Measurements from ENCODE around the gene NBPF1.
"Not testable (repeated sequence)": the region's sequence is repeated elsewhere in the genome, so short reads cannot be mapped to it uniquely, and the experiment has no call there.

Gene NBPF1

DNA sequence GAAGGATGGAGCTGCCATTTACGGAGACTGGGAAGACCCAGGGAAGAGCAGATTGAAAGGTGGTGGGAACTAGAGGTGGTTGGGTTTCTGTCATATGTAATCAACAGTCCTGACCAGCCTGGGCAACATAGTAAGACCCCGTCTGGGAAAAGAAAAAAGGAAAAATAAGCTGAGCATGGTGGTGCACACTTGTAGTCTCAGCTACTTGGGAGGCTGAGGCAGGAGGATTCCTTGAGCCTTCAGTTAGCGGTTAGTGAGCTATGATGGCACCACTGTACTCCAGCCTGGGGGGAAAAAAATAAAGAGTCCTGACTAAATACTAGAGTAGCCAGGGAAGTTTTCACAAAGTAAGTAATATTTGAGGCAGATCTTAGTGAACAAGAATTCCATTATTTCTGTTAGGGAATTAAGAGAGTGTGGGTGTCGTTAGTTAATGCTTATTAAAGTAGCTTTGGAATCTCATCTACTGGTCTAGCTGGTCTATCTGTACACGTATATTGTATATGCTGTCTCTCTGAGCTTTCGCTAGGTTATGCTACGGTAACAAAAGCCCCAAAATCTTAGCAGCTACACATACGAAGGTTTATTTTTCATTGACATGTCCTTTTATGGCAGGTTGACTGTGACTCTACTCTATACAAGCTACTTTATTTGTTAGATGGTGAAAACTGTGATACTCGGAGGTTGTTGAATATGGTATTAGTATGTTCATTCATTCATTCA is 4.4 kb downstream of the NBPF1 start:
- TF ChIP-seq TARDBP (IDR thresholded peaks at IDR 0.05) (no peak), FOXM1 (IDR thresholded peaks at IDR 0.05; ENCODE audit: borderline replicate concordance) (no peak), ELF4 (IDR thresholded peaks at IDR 0.05) (no peak), FOXA1 (IDR thresholded peaks at IDR 0.05) (no peak)
- ChIA-PET POLR2A (interaction anchor here (1.1 to 2.1 kb wide), 4 partner anchors 12 to 306 kb away, joined by 3 to 7 read pairs (median 6); no protein-coding TSS in a partner anchor), CTCF (interaction anchor here (0.9 to 3.0 kb wide), 5 partner anchors 11 to 339 kb away, joined by 3 to 17 read pairs (median 5); no protein-coding TSS in a partner anchor)

DNA sequence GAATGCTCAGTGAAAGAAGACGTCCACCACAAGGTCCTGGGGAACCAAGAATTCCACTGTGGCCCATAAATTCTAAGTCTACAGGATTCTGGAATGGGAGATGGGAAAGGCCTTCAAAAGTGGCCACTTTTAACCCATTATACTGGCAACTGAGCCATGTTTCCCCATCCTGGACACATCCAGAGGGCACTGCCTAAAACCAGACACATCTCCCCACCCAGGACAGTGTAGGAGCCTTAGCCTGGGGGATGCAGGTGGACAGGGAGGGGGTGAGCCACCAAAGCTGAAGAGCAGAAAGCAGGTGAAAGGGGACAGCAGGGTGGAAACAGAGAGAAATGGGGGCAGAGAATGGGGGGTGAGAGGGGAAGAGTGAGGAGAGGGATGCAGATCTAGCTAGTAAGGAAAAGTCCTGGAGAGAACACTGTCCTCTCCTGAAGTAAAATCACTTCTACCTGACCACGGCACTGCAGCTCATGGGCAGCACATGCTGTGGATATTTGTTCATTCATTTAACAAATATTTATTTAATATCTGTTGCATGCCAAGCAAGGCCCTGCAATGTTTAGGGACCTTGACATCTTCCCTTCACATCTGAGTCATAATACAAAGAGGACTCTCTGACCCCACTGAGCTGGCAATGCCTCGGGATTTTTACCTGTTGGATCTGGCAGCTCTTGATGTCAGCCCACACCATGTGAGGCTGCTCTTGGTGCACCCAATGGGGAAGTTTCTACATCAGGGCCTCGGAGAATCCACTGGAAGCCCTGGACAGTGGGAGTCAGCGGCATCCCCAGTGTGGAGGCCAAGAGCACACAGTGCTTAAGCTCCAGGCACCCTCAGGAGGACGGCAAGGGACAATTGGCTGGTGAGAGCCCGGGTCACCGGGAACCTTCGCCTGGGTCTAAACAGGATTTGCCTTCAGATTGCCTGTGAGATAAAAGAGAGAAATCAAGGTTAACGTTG is 5.2 kb downstream of the NBPF1 start:
- ChIA-PET CTCF (interaction anchor here (1.1 to 3.0 kb wide), 3 partner anchors 13 to 17 kb away, joined by 5 to 17 read pairs (median 9); no protein-coding TSS in a partner anchor), POLR2A (interaction anchor here (1.5 to 2.1 kb wide), 3 partner anchors 13 to 297 kb away, joined by 4 to 7 read pairs (median 7); no protein-coding TSS in a partner anchor)
- DNase-seq (ENCODE audit: extremely low spot score), result not testable (repeated sequence)

More for the DNA sequence above, 4.4 kb downstream of the NBPF1 start:
- no peak for DNase-seq (ENCODE audit: extremely low spot score)

DNA sequence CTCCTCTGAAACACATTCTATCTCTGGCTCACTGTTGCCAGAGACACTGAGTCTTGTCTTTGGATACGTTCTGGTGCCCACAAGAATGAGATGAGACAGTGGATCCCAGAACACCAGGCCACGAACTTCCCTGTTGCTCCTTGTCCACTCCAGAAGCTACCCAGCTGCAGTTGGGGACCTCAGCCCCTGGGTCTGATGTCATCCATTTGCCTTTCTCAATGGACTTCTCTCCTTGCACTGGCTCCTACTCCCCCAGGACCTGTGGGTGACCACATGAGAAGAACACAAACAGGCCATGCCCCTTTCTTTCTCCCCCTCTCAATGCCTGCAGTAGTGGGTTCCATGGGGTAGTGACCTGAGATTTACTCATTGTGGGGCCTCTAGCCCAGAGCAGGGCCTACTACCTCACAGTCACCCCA is 5.9 kb downstream of the NBPF1 start:
- DNase-seq (ENCODE audit: extremely low spot score), result no peak
- POLR2A ChIA-PET, result no interaction called here
- CTCF ChIA-PET, result interaction anchor here (3.0 kb wide), 1 partner anchor 13 kb away, joined by 17 read pairs; no protein-coding TSS in a partner anchor
- TF ChIP-seq FOXK2 (IDR thresholded peaks at IDR 0.05), result no peak
- TF ChIP-seq SUZ12 (IDR thresholded peaks at IDR 0.05), result no peak
- no peak for TF ChIP-seq L3MBTL2 (conservative IDR thresholded peaks at IDR 0.05)
- TF ChIP-seq ARNT (IDR thresholded peaks at IDR 0.05), result no peak
- no peak for TF ChIP-seq FOXA1 (IDR thresholded peaks at IDR 0.05)
- TF ChIP-seq CTBP1 (IDR thresholded peaks at IDR 0.05; ENCODE audit: borderline replicate concordance), result no peak
- TF ChIP-seq FOXM1 (IDR thresholded peaks at IDR 0.05; ENCODE audit: borderline replicate concordance), result no peak
- TF ChIP-seq, protein P1, sequence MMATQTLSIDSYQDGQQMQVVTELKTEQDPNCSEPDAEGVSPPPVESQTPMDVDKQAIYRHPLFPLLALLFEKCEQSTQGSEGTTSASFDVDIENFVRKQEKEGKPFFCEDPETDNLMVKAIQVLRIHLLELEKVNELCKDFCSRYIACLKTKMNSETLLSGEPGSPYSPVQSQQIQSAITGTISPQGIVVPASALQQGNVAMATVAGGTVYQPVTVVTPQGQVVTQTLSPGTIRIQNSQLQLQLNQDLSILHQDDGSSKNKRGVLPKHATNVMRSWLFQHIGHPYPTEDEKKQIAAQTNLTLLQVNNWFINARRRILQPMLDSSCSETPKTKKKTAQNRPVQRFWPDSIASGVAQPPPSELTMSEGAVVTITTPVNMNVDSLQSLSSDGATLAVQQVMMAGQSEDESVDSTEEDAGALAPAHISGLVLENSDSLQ (IDR thresholded peaks at IDR 0.05), result no peak
- TF ChIP-seq NFRKB (IDR thresholded peaks at IDR 0.05), result no peak
- TF ChIP-seq BHLHE40 (IDR thresholded peaks at IDR 0.05; ENCODE audit: borderline replicate concordance), result no peak
- no peak for TF ChIP-seq ELF4 (IDR thresholded peaks at IDR 0.05)
- TF ChIP-seq HDGF (IDR thresholded peaks at IDR 0.05; ENCODE audit: borderline replicate concordance), result no peak
- TF ChIP-seq TARDBP (IDR thresholded peaks at IDR 0.05), result no peak

DNA sequence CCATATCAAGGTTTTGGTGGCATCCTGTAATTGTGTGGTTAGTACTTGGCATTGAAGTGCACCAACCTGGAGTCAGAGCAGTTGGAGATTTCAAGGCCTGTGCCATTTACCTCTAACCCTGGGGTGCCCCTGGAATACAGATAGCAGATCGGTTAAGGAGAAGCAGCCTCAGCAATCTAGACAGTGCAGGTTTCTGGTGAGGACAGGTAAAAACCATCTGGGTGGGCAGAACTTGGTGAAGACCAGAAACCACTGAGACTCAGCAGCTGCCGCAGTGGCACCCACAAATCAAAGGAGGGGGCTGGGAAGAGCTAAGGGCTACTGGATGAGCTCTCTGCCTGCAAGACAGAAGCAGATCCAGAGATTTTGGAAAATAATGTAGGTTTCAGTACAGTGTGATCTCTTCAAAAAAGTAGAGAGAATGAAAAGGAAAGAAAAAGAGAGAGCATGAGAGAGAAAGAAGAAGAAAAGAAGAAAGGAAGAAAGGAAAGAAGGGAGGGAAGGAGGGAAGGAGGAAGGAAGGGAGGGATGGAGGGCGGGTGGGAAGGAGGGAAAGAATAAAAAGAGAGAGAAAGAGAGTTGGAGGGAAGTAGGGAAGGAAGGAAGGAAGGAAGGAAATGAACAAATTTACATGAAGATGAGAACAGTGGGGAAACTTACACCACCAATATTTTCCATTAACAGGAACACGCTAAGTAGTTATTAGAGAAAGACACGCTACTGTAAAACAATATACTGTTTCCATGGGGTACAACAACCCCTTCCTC is 6.5 kb downstream of the NBPF1 start:
- DNase-seq (ENCODE audit: extremely low spot score); POLR2A ChIA-PET; CTCF ChIA-PET: not testable (repeated sequence)

DNA sequence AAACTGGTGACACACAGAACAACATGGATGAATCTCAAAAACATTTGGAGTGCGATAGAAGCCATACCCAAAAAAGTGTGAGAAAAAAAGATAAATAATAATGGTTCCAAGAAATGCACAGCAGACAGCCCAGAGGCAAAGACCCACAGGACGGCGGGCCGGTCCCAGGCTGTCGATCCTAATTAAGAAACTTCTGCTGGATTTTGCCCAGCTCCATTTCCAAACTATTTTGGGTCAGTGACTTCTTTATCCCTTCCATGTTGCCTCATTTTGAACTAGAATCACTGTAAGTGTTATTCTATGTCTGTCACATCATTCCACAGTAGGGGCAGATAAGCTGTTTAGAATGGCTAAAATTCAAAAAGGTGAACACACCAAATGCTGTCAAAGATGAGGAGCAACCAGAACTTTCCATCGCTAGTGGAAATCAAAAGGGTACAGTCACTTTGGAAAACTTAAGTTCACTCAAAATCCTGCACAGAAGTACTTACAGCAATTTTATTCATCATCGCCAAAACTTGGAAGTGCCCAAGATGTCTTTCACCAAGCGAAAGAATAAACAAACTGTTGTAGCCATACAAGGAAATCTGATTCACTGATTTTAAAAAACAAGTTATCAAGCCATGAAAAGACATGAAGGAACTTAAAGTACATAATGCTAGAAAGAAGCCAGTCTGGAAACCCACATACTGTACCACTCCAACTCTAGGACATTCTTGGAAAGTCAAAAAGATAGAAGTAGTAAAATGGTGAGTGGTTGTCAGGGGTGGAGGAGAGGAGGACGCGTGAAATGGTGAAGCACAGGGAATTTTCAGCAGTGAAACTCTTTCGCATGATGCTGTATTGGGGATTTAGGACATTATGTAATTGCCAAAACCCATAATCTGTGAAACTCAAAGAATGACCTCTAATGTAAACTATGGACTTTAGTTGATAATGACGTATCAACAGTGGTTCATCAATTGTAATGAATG is 7.5 kb downstream of the NBPF1 start:
- ChIA-PET CTCF (interaction anchor here (1.9 kb wide), 1 partner anchor 15 kb away, joined by 8 read pairs; no protein-coding TSS in a partner anchor), POLR2A (no interaction called here)
- no peak for DNase-seq (ENCODE audit: extremely low spot score)
- TF ChIP-seq NFRKB (IDR thresholded peaks at IDR 0.05) (no peak), ARNT (IDR thresholded peaks at IDR 0.05) (no peak), BHLHE40 (IDR thresholded peaks at IDR 0.05; ENCODE audit: borderline replicate concordance) (no peak), FOXM1 (IDR thresholded peaks at IDR 0.05; ENCODE audit: borderline replicate concordance) (no peak), FOXA1 (IDR thresholded peaks at IDR 0.05) (no peak), SUZ12 (IDR thresholded peaks at IDR 0.05) (no peak), FOXK2 (IDR thresholded peaks at IDR 0.05) (no peak), TARDBP (IDR thresholded peaks at IDR 0.05) (no peak), L3MBTL2 (conservative IDR thresholded peaks at IDR 0.05) (no peak), CTBP1 (IDR thresholded peaks at IDR 0.05; ENCODE audit: borderline replicate concordance) (no peak), HDGF (IDR thresholded peaks at IDR 0.05; ENCODE audit: borderline replicate concordance) (no peak)

DNA sequence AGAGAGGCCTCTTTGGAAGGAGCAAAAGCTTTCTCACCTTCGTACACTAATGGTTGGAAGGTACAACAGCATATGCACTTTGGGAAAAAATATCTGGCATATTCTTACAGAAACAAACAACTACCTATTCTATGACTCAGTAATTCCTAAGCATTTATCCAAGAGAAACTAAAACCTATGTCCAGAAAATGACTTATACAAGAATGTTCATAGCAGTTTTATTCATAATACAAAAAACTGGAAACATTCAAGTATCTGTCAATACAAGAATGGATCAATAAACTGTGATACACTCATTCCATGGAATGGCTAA is 8.2 kb downstream of the NBPF1 start:
- TF ChIP-seq SP1 (IDR thresholded peaks at IDR 0.05), result no peak
- TF ChIP-seq HDGF (IDR thresholded peaks at IDR 0.05; ENCODE audit: borderline replicate concordance), result no peak
- no peak for TF ChIP-seq L3MBTL2 (conservative IDR thresholded peaks at IDR 0.05)
- TF ChIP-seq FOXM1 (IDR thresholded peaks at IDR 0.05; ENCODE audit: borderline replicate concordance), result no peak
- TF ChIP-seq BHLHE40 (IDR thresholded peaks at IDR 0.05; ENCODE audit: borderline replicate concordance), result no peak
- TF ChIP-seq ELF4 (IDR thresholded peaks at IDR 0.05), result no peak
- TF ChIP-seq, protein P1 (IDR thresholded peaks at IDR 0.05), result no peak
- no peak for TF ChIP-seq ZNF384 (IDR thresholded peaks at IDR 0.05)
- TF ChIP-seq ARNT (IDR thresholded peaks at IDR 0.05), result no peak
- ChIA-PET POLR2A (interaction anchor here (0.7 kb wide), 1 partner anchor 8 kb away, joined by 3 read pairs; the partner anchor contains the start of gene NBPF1), CTCF (interaction anchor here (1.9 kb wide), 1 partner anchor 16 kb away, joined by 8 read pairs; no protein-coding TSS in a partner anchor)
- no peak for DNase-seq (ENCODE audit: extremely low spot score)

DNA sequence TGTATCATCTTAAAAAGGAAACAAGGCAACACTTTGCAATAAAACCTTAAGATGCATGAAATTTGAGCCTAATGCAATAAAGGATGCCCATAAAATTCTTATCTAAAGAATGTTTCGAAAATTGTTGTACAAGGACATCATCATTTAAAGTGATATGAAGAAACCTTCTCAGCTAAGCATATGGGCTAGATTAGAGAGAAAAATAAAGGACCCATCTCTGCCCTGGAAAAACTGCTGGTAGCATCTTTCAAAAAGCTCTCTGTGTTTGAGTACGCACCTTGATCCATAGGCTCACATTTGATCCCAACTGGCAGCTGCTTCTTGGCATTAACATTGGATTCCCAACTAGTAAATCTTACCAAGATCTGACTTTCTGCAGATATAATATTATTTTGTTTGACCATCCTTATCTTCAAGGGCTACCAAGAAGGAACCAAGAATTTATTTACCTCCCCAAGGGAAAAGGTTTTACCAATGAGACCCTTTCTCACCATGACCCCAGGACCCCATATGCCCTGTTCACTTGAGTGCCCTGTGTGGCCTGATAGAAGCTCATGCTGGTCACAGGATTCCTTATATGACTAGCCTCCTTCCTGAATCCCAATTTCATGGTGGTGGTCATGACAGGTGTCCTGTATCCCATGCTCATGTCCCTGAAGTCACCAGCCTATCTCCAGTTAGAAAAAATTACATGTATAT is 8.7 kb downstream of the NBPF1 start:
- CTCF ChIA-PET, result interaction anchor here (1.9 kb wide), 1 partner anchor 16 kb away, joined by 8 read pairs; no protein-coding TSS in a partner anchor
- not testable (repeated sequence) for DNase-seq (ENCODE audit: extremely low spot score)
- POLR2A ChIA-PET, result interaction anchor here (0.7 kb wide), 1 partner anchor 9 kb away, joined by 3 read pairs; the partner anchor contains the start of gene NBPF1

DNA sequence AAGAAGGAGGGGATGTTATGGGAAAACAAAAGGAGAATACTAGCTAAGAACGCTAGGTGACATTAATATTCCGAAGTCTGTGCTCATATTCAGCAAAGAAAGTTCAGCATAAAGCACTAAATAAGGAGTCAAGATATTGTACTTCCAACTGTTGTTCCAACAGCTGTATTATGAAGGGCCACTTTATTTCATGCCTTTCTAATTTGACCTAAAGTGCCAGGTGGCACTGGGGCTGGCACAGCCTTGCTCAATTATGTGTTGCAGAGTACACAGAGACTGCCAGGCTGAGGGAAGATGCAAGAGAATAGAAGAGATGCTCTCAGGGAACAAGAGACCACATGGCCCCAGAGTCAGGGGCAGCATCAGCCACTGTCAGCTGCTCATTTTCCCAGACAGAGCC is 9.7 kb downstream of the NBPF1 start:
- ChIA-PET CTCF (interaction anchor here (1.1 to 2.2 kb wide), 2 partner anchors 9 to 17 kb away, joined by 3 to 7 read pairs; no protein-coding TSS in a partner anchor), POLR2A (interaction anchor here (1.5 kb wide), 1 partner anchor 9 kb away, joined by 5 read pairs; no protein-coding TSS in a partner anchor)
- not testable (repeated sequence) for DNase-seq (ENCODE audit: extremely low spot score)

Measured in HEK293T (cell line).